ENCODE results near the gene ZBTB46.

The ZBTB46 gene

GRCh38 chr20:63836458-63837344 lies 5.6 kb upstream of the ZBTB46 start:
- peak; percentile 56 for DNase-seq

DNA sequence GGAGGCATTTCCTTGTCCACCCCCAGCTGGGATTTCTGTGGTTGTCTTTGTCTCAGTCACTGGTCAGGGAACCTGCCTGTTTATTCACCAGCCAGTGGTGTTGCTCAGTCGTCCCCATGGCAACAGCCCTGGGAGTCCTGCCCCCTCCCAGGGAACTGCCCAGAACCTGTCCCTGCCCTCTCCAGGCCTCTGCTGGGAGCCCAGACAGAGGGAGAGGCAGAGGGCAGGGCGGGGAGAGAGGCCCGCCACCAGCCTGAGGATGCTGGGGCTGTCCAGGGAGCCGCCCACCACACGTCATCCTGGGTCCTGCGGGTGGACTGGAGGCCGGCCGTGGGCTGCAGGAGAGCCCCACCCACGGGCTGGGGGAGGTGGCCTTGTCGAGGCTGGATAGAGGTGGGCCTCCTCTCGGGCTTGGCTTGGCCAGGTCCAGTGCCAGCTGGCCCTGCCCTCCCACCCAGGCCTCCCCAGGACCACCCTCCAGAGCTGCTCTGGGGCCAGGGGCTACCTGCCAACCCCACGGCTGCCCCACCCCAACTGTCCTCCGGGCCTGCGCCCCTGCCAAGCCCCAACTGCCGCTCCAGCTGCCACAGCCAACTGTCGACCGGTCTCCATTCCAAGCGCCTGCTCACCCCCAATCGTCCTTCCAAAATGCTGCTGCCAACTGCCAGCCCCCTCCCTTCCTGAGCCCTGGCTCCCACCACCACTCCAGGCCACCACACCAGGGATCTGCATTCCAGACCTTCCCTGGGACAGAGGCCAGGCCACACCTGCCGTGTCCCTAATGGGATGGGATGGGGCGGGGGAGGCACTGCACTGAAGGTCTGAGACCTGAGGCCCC lies 4.2 kb upstream of the ZBTB46 start:
- DNase-seq, result peak; percentile 100

- no peak for DNase-seq
Observed at GRCh38 chr20:63834491-63834880, 3.4 kb upstream of the ZBTB46 start.

DNA sequence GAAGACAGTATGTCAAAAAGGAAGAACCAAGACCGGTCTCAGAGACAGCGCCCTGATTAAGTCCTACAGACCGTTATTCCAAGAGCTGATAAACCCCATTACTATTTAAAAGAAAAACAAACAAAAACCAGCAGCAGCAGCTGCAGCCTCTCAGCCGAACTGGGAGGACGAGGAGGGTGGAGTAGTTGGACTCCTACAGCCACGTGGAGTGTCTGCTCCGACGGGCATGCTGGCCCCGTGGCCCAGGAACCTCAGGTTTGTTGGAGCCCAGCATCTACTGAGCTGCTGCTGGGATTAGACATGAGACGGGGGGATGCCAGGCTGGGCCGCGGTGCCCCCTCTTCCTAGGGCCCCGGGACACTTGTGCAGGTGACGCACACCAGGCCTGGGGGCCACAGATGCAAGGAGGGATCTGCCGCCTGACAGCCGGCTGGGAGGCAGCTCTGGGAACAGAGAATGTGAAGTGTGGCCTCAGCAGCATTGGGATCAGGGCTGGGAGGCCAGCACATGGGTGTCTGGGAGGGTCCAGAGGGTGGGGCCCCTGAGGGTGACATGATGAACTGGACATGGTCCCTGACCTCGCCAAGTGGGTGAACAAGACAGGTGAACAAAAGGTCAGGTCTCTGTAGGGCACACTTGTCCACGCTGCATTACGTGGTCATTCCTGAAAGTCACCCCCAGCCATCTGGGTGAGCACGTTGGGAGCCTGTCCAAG lies 2.9 kb upstream of the ZBTB46 start:
- no peak for DNase-seq

- DNase-seq, result peak; percentile 83
Observed at GRCh38 chr20:63831993-63832686, 1.1 kb upstream of the ZBTB46 start.

DNA sequence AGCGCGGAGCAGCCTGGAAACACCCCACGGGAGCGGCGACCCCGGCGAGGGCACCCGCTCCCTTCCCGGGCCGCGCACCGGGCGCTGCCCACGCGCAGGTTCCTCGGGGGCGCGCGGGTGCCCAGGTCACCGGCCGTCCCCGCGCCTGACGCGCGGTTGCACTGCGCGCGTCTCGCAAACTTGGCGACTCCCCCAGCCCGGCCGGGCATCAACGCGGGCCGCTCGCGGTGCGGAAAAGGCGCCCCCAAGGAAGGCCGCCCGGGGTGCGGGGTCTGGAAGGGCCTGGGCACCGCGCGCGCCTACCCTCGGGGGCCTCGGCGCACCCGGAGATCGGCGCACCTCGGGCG lies 555 bp upstream of the ZBTB46 start:
- no peak for DNase-seq

DNA sequence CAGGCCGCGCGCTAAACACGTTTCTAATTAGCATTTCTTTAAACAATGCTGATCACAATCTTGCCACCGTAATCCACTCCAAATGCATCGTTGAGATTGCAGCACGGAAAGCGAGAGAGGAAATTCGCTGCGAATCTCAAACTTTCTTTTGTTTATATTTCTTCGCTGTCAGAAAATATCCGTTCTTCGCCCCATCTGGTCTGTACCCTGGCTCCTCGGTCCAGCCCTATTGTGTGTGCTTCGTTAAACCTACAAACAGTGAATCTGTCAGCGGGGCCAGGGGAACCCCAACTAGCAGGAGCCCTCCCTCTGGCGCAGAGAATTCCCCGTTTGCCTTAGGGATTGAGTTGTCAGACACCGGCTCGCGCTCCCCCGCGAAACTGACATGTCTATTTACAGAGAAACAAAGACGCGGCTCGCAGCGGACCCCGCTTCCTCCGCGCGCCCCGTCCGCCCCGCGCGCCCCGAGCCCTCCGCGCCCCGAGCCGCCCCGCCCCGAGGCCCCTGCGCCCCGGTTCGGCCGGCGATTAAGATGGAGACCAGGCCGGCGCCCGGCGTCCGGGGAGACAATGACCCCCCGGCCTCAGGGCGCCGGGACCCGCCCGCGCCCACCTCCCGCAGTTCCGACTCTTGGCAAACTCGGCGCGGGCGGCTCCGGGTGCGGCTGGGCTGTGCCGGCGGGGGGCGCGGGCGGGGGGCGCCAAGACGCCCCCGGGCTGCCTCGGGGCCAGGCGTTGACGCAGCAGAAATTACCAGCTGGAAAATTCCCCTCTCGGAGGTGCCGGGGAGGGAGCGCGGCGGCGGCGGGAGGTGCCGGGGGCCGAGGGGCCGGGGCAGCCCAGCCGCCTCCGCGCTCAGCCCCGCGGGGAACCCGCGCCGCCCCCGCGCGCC lies 874 bp downstream of the ZBTB46 start:
- DNase-seq, result no peak

DNA sequence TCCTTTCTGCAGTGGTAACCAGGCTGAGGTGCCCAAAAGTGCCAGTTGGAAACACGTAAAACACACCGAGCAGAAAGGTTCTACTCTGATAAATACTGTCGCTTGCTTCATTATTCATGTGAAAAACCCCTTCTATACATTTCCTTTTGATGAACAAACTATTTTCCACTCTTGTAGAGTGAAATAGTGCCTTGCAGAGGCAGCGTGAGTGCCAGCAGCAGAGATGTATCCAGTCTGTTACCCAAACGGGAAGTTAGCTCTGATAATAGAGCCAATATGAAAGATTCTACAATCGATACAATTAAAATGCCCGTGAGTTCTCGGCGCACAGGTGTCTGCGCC lies 1.5 kb downstream of the ZBTB46 start:
- DNase-seq, result no peak

DNA sequence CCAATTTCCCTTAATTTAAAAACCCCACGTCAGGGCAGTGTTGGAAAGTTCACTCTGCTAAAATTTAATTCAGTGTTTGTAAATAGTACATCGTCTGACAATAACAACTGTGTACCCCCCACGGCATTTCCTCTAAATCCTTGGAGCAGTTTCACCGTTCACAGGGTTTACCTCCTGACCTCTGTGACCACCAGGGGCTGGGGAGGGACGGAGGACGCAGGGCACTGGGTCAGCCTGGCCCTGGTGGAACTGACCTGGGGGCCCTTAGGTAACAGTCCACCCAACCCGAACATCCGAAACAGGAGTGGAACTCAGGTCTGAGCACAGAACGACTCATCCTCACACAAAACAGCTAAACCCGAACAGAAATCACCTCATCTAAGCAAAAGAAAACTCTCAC lies 2.1 kb downstream of the ZBTB46 start:
- DNase-seq, result no peak

GRCh38 chr20:63828545-63828944 lies 2.5 kb downstream of the ZBTB46 start:
- DNase-seq, result no peak

GRCh38 chr20:63828124-63828523 lies 2.9 kb downstream of the ZBTB46 start:
- DNase-seq, result no peak

- no peak for DNase-seq
Observed at GRCh38 chr20:63826753-63827152, 4.3 kb downstream of the ZBTB46 start.

GRCh38 chr20:63825331-63826118 lies 5.5 kb downstream of the ZBTB46 start:
- DNase-seq, result no peak

- DNase-seq, result no peak
Observed at GRCh38 chr20:63823691-63824311, 7.3 kb downstream of the ZBTB46 start.

- no peak for DNase-seq
Observed at GRCh38 chr20:63822276-63822696, 8.8 kb downstream of the ZBTB46 start.

- no peak for DNase-seq
Observed at GRCh38 chr20:63821811-63822210, 9.3 kb downstream of the ZBTB46 start.

- no peak for DNase-seq
Observed at GRCh38 chr20:63819224-63819921, 11.7 kb downstream of the ZBTB46 start.

DNA sequence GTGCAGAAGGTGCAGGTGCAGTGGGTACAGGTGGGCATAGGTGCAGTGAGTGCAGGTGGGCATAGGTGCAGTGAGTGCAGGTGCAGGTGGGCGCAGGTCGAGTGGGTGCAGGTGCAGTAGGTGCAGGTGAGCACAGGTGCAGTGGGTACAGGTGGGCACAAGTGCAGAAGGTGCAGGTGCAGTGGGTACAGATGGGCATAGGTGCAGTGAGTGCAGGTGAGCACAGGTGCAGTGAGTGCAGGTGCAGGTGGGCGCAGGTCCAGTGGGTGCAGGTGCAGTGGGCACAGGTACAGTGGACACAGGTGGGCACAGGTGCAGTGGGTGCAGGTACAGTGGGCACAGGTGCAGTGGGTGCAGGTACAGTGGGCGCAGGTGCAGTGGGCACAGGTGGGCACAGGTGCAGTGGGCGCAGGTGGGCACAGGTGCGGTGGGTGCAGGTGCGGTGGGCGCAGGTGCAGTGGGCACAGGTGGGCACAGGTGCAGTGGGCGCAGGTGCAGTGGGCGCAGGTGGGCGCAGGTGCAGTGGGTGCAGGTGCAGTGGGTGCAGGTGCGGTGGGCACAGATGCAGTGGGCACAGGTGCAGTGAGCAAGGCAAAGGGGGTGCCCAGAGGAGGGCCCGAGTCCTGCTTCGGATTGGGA lies 15.3 kb downstream of the ZBTB46 start:
- DNase-seq, result no peak

DNA sequence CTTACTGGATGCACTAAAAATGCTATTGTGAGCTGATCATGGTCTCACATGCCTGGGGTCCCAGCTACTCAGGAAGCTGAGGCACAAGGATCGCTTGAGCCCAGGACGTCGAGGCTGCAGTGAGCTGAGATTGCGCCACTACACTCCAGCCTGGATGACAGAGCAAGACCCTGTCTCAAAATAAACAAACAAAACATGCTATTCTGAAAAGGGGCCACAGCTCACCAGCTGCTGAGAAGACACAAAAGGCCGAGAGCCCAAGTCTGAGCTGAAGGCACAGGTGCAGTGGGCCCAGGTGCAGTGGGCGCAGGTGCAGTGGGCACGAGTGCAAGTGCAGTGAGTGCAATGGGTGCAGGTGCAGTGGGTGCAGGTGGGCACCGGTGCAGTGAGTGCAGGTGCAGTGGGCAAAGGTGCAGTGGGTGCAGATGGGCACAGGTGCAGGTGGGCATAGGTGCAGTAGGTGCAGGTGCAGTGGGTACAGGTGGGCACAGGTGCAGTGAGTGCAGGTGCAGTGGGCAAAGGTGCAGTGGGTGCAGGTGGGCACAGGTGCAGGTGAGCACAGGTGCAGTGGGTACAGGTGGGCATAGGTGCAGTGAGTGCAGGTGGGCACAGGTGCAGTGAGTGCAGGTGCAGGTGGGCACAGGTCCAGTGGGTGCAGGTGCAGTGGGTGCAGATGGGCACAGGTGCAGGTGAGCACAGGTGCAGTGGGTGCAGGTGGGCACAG lies 16.0 kb downstream of the ZBTB46 start:
- DNase-seq, result no peak
